Measurements from ENCODE around the gene AZIN2.

AZIN2 gene

GRCh38 chr1:33159577-33159976, 78.6 kb downstream of the AZIN2 start:
- Histone ChIP-seq H3K27ac (no peak overlapping the region), H3K27me3 (peaks cover 24% of the 10 kb centered on the region), H3K9me3 (no peaks in the 10 kb centered on the region), H3K36me3 (peaks cover 7% of the 10 kb centered on the region), H3K4me1 (ENCODE audit: control insufficient read depth in 1 of 2, insufficient read depth in 1 of 2, low read depth in 1 of 2, low read length in 1 of 2) (no peaks in the 10 kb centered on the region), H3K4me3 (ENCODE audit: low read depth in 1 of 2, low read length in 1 of 2) (no peak overlapping the region)
- TF ChIP-seq, protein P1, sequence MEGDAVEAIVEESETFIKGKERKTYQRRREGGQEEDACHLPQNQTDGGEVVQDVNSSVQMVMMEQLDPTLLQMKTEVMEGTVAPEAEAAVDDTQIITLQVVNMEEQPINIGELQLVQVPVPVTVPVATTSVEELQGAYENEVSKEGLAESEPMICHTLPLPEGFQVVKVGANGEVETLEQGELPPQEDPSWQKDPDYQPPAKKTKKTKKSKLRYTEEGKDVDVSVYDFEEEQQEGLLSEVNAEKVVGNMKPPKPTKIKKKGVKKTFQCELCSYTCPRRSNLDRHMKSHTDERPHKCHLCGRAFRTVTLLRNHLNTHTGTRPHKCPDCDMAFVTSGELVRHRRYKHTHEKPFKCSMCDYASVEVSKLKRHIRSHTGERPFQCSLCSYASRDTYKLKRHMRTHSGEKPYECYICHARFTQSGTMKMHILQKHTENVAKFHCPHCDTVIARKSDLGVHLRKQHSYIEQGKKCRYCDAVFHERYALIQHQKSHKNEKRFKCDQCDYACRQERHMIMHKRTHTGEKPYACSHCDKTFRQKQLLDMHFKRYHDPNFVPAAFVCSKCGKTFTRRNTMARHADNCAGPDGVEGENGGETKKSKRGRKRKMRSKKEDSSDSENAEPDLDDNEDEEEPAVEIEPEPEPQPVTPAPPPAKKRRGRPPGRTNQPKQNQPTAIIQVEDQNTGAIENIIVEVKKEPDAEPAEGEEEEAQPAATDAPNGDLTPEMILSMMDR (IDR thresholded peaks at IDR 0.05), result no peak

GRCh38 chr1:33161061-33161681, 80.2 kb downstream of the AZIN2 start:
- no peak overlapping the region for H3K27ac ChIP-seq
- H3K4me3 ChIP-seq (ENCODE audit: low read depth in 1 of 2, low read length in 1 of 2), result no peak overlapping the region

DNA sequence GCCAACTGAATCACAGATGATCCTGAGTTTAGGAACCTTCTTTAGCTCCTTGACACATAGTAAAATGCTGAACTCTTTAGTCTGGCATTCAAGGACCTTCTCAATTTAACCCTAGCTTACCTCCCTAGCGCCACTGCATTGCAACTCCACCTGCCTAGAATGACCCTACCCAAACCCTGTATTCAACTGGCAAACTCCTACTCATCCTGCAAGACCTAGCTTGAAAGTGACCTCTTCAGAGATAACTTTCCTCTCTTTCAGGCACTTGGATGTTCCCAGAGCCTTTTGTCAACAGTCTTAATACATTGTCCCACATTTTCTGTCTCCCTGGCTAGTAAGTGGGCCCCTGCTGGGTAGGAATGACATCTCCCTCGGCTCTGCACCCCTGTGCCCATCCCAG, 81.2 kb downstream of the AZIN2 start:
- H3K27ac ChIP-seq, result no peak overlapping the region
- no peaks in the 10 kb centered on the region for H3K9me3 ChIP-seq
- H3K27me3 ChIP-seq, result peaks cover 24% of the 10 kb centered on the region
- H3K36me3 ChIP-seq, result peaks cover 7% of the 10 kb centered on the region
- H3K4me1 ChIP-seq (ENCODE audit: control insufficient read depth in 1 of 2, insufficient read depth in 1 of 2, low read depth in 1 of 2, low read length in 1 of 2), result no peaks in the 10 kb centered on the region
- TF ChIP-seq, protein P1 (IDR thresholded peaks at IDR 0.05), result no peak
- H3K4me3 ChIP-seq (ENCODE audit: low read depth in 1 of 2, low read length in 1 of 2), result no peak overlapping the region

More at GRCh38 chr1:33161061-33161681, 80.2 kb downstream of the AZIN2 start:
- peaks cover 7% of the 10 kb centered on the region for H3K36me3 ChIP-seq
- no peaks in the 10 kb centered on the region for H3K4me1 ChIP-seq (ENCODE audit: control insufficient read depth in 1 of 2, insufficient read depth in 1 of 2, low read depth in 1 of 2, low read length in 1 of 2)
- TF ChIP-seq, protein P1 (IDR thresholded peaks at IDR 0.05), result no peak
- peaks cover 24% of the 10 kb centered on the region for H3K27me3 ChIP-seq
- H3K9me3 ChIP-seq, result no peaks in the 10 kb centered on the region

GRCh38 chr1:33163621-33164519, 82.9 kb downstream of the AZIN2 start:
- Histone ChIP-seq H3K27ac (no peak overlapping the region), H3K4me3 (ENCODE audit: low read depth in 1 of 2, low read length in 1 of 2) (no peak overlapping the region), H3K36me3 (no peaks in the 10 kb centered on the region), H3K4me1 (ENCODE audit: control insufficient read depth in 1 of 2, insufficient read depth in 1 of 2, low read depth in 1 of 2, low read length in 1 of 2) (no peaks in the 10 kb centered on the region), H3K27me3 (peaks cover 24% of the 10 kb centered on the region), H3K9me3 (no peaks in the 10 kb centered on the region)
- TF ChIP-seq, protein P1 (IDR thresholded peaks at IDR 0.05), result no peak

- no peaks in the 10 kb centered on the region for H3K9me3 ChIP-seq
- no peak overlapping the region for H3K27ac ChIP-seq
- TF ChIP-seq, protein P1 (IDR thresholded peaks at IDR 0.05), result no peak
- peaks cover 24% of the 10 kb centered on the region for H3K27me3 ChIP-seq
- H3K36me3 ChIP-seq, result no peaks in the 10 kb centered on the region
- no peak overlapping the region for H3K4me3 ChIP-seq (ENCODE audit: low read depth in 1 of 2, low read length in 1 of 2)
- no peaks in the 10 kb centered on the region for H3K4me1 ChIP-seq (ENCODE audit: control insufficient read depth in 1 of 2, insufficient read depth in 1 of 2, low read depth in 1 of 2, low read length in 1 of 2)
Measured at GRCh38 chr1:33165209-33165608, 84.3 kb downstream of the AZIN2 start.
